ENCODE results near the gene TECPR1.

- no peak for TF ChIP-seq CTCF (IDR thresholded peaks at IDR 0.05; ENCODE audit: low read length)
- TF ChIP-seq EZH2 (IDR thresholded peaks at IDR 0.05; ENCODE audit: borderline replicate concordance, low read length): no peak
Observed at GRCh38 chr7:98293265-98293664, 41.2 kb upstream of the TECPR1 start.
